CD14-positive monocyte (primary cell): ENCODE results near the gene RAB32. TPM values are rescaled to one million over a fixed set of nuclear protein-coding genes. Genes with fewer than 3 reads are reported as not detected.

Source experiments
- DNase-seq, 3 donors: peaks; one replicate each; pipeline ENCODE4 v3.0.0-alpha.2; 2011 to 2022
- H2AFZ ChIP-seq: 2 replicates; pipeline ENCODE4 v1.6.0; 2012; ENCODE audit warnings: mild to moderate bottlenecking, low read depth, low read length, inconsistent platforms; ENCODE audit not compliant: insufficient read depth, poor library complexity, severe bottlenecking
- H3K27ac ChIP-seq, 2 donors: 1 replicate in 1 of 2; 2 replicates in 1 of 2; pipeline ENCODE4 v1.5.1; 2012 to 2013; ENCODE audit warnings: low read length in 2 of 2, control low read depth in 1 of 2, inconsistent platforms in 1 of 2, low read depth in 1 of 2, mild to moderate bottlenecking in 1 of 2
- H3K27me3 ChIP-seq, 2 donors: one replicate each; pipeline versions ENCODE4 v1.6.0 to v1.6.1; 2011 to 2013; ENCODE audit warnings: low read length in 2 of 2; ENCODE audit not compliant: control insufficient read depth in 2 of 2, insufficient read depth in 2 of 2
- H3K36me3 ChIP-seq, 2 donors: replicated peaks in 1 of 2; 1 replicate in 1 of 2; 2 replicates in 1 of 2; pipeline versions ENCODE4 v1.5.1 to v1.6.1; 2012 to 2013; ENCODE audit warnings: low read length in 2 of 2, control low read depth in 1 of 2, inconsistent platforms in 1 of 2, mild to moderate bottlenecking in 1 of 2; ENCODE audit not compliant: insufficient read depth in 2 of 2, control insufficient read depth in 1 of 2
- H3K4me1 ChIP-seq, 2 donors: 1 replicate in 1 of 2; 2 replicates in 1 of 2; pipeline versions ENCODE4 v1.5.1 to v1.6.1; 2012 to 2013; ENCODE audit warnings: low read length in 2 of 2, control low read depth in 1 of 2, inconsistent platforms in 1 of 2, mild to moderate bottlenecking in 1 of 2, moderate library complexity in 1 of 2; ENCODE audit not compliant: insufficient read depth in 2 of 2, control insufficient read depth in 1 of 2
- H3K4me2 ChIP-seq: replicated peaks from 2 replicates; pipeline ENCODE3; 2012; ENCODE audit warnings: low read length, moderate library complexity, mild to moderate bottlenecking; ENCODE audit not compliant: poor library complexity, severe bottlenecking; ENCODE audit errors: extremely low read depth
- H3K4me3 ChIP-seq, 3 experiments: fragments of 200-600 bp in 1 of 3; sonication (generic) in 1 of 3; replicated peaks in 1 of 3; 1 replicate in 2 of 3; 2 replicates in 1 of 3; pipeline ENCODE4 v1.5.1; 2011 to 2013; ENCODE audit warnings: low read length in 3 of 3, mild to moderate bottlenecking in 3 of 3, control low read depth in 2 of 3, low read depth in 2 of 3, inconsistent platforms in 1 of 3, moderate library complexity in 1 of 3
- H3K79me2 ChIP-seq: 2 replicates; pipeline ENCODE4 v1.6.0; 2012; ENCODE audit warnings: mild to moderate bottlenecking, control low read depth, inconsistent platforms, low read length, moderate library complexity; ENCODE audit not compliant: insufficient read depth
- H3K9ac ChIP-seq: 2 replicates; pipeline ENCODE4 v1.6.0; 2017; ENCODE audit warnings: low read length, mild to moderate bottlenecking; ENCODE audit not compliant: insufficient read depth, poor library complexity, severe bottlenecking
- H3K9me3 ChIP-seq, 2 donors: replicated peaks in 1 of 2; 1 replicate in 1 of 2; 2 replicates in 1 of 2; pipeline versions ENCODE4 v1.5.1 to v1.6.1; 2012 to 2013; ENCODE audit warnings: low read length in 2 of 2, control low read depth in 1 of 2; ENCODE audit not compliant: control insufficient read depth in 1 of 2, insufficient read depth in 1 of 2
- H4K20me1 ChIP-seq: 2 replicates; pipeline ENCODE4 v1.6.0; 2012; ENCODE audit warnings: mild to moderate bottlenecking, low read length, control low read depth, moderate library complexity; ENCODE audit not compliant: insufficient read depth
- H3K27ac Mint-ChIP-seq, 7 donors: one replicate each; pipeline ENCODE4 v1.8.0; 2020; ENCODE audit warnings: mild to moderate bottlenecking in 7 of 7, mixed read lengths in 7 of 7, moderate library complexity in 6 of 7, inconsistent platforms in 2 of 7
- H3K27me3 Mint-ChIP-seq, 3 donors: one replicate each; pipeline ENCODE4 v1.8.0; 2021 to 2022; ENCODE audit warnings: low read depth in 3 of 3, mild to moderate bottlenecking in 3 of 3, mixed read lengths in 3 of 3, moderate library complexity in 3 of 3, inconsistent platforms in 1 of 3
- H3K36me3 Mint-ChIP-seq, 2 donors: one replicate each; pipeline ENCODE4 v1.8.0; 2020; ENCODE audit warnings: mixed read lengths in 2 of 2, inconsistent platforms in 1 of 2, mild to moderate bottlenecking in 1 of 2
- H3K4me1 Mint-ChIP-seq: one replicate; pipeline ENCODE4 v1.8.0; 2020; ENCODE audit warnings: mild to moderate bottlenecking, mixed read lengths
- H3K4me3 Mint-ChIP-seq, 2 donors: one replicate each; pipeline ENCODE4 v1.8.0; 2020; ENCODE audit warnings: mild to moderate bottlenecking in 2 of 2, mixed read lengths in 2 of 2, moderate library complexity in 1 of 2
- H3K9me3 Mint-ChIP-seq, 7 donors: one replicate each; pipeline ENCODE4 v1.8.0; 2020 to 2022; ENCODE audit warnings: mixed read lengths in 7 of 7, mild to moderate bottlenecking in 6 of 7, moderate library complexity in 6 of 7, inconsistent platforms in 2 of 7
- WGBS: methylation state at CpG from one replicate; pipeline ENCODE4 v1.1.5; 2013; ENCODE audit warnings: missing lambda C conversion rate; ENCODE audit not compliant: insufficient coverage; 5-methylcytosine and 5-hydroxymethylcytosine counted together
- intact Hi-C, 2 donors: fragments of 100-400 bp; cut with micrococcal nuclease; formaldehyde crosslinking; loops; one replicate each; pipeline versions ENCODE4 v1.15.0 to v1.15.1; 2023
- polyA plus RNA-seq, 3 donors: library from polyadenylated mRNA; depleted of rRNA in 1 of 3; unstranded in 2 of 3; stranded (reverse) in 1 of 3; fragments of 300-500 nt in 2 of 3; fragments of >200 nt in 1 of 3; fragmentation: Illumina TruSeq in 2 of 3; gene quantifications; 1 replicate in 2 of 3; 2 replicates in 1 of 3; pipeline ENCODE4 v1.2.3, GENCODE V29; 2012 to 2021
- TF ChIP-seq, protein P1 (sequence below): fragments of 200-600 bp; IDR thresholded peaks from one replicate; pipeline ENCODE4 v1.8.0; 2022; ENCODE audit warnings: antibody characterized with exemption, mild to moderate bottlenecking

The RAB32 gene
- polyA plus RNA-seq, 3 donors: 82.6 to 588 (median 429) TPM

DNA sequence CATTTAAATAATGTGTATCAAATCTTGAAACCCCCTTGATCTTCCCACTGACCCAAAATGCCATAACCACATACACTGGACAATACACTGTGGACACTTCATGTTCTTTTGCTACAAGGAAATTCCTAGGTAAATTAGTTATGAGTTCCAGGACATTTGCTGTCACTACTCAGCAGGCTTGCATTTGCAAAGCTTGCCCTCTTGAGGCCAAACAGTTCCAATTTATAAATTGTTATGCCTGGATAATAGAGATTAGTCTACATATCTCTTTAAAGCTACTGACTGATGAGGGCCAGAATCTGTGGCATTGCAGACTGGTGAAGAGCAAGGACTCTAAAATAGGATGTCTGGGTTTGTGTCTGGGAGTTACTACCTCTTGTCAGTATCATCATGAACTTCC, 17.4 kb upstream of the RAB32 start:
- Histone ChIP-seq H3K9ac (no peak overlapping the region), H3K4me1 (no peaks in the 10 kb centered on the region), H4K20me1 (no peaks in the 10 kb centered on the region), H3K27me3 (no peaks in the 10 kb centered on the region), H3K9me3 (peaks cover 9 to 18% of the 10 kb centered on the region in 2 donors), H3K4me3 (no peak overlapping the region), H3K36me3 (no peaks in the 10 kb centered on the region), H3K27ac (no peak overlapping the region), H3K79me2 (no peaks in the 10 kb centered on the region), H2AFZ (no peak overlapping the region), H3K4me2 (no peak overlapping the region)
- Mint-ChIP-seq H3K4me3 (no peak overlapping the region), H3K36me3 (peaks cover 0 to 2% of the 10 kb centered on the region in 2 donors), H3K4me1 (no peaks in the 10 kb centered on the region), H3K27ac (no peak overlapping the region), H3K27me3 (peaks cover 0 to 4% (median 2%) of the 10 kb centered on the region in 3 donors), H3K9me3 (peaks cover 7 to 19% (median 12%) of the 10 kb centered on the region in 7 donors)
- DNase-seq: no peak
- intact Hi-C loops: no loop called here
- TF ChIP-seq, protein P1, sequence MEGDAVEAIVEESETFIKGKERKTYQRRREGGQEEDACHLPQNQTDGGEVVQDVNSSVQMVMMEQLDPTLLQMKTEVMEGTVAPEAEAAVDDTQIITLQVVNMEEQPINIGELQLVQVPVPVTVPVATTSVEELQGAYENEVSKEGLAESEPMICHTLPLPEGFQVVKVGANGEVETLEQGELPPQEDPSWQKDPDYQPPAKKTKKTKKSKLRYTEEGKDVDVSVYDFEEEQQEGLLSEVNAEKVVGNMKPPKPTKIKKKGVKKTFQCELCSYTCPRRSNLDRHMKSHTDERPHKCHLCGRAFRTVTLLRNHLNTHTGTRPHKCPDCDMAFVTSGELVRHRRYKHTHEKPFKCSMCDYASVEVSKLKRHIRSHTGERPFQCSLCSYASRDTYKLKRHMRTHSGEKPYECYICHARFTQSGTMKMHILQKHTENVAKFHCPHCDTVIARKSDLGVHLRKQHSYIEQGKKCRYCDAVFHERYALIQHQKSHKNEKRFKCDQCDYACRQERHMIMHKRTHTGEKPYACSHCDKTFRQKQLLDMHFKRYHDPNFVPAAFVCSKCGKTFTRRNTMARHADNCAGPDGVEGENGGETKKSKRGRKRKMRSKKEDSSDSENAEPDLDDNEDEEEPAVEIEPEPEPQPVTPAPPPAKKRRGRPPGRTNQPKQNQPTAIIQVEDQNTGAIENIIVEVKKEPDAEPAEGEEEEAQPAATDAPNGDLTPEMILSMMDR: no peak

DNA sequence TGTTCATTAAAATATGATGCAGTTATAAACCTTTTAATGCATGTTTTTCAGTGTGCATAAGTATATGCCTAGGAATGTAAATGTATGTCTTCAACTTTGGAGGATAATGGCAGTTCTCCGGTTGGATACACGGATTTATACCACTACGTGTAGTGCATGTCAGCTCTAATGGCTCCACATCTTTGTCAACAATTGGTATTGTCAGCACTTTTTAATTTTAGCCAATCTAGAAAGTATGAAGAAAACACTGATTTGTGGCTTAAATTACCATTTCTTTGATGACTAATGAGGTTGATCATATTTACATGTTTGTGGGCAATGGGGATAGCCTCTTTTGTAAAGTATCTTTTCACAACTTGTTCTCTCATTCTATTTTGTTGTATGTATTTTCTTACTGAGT, 10.9 kb upstream of the RAB32 start:
- no peak for DNase-seq
- Histone ChIP-seq H3K9ac (no peak overlapping the region), H3K27me3 (no peaks in the 10 kb centered on the region), H3K79me2 (no peaks in the 10 kb centered on the region), H2AFZ (no peak overlapping the region), H3K36me3 (no peaks in the 10 kb centered on the region), H4K20me1 (no peaks in the 10 kb centered on the region), H3K4me1 (no peaks in the 10 kb centered on the region), H3K4me3 (no peak overlapping the region), H3K4me2 (no peak overlapping the region), H3K27ac (no peak overlapping the region), H3K9me3 (no peaks in the 10 kb centered on the region)
- peaks cover 0 to 4% (median 0%) of the 10 kb centered on the region in 7 donors for H3K9me3 Mint-ChIP-seq
- H3K4me1 Mint-ChIP-seq: no peaks in the 10 kb centered on the region
- no peak overlapping the region for H3K27ac Mint-ChIP-seq
- intact Hi-C loops: no loop called here
- TF ChIP-seq, protein P1: no peak
- peaks cover 0 to 2% (median 1%) of the 10 kb centered on the region in 3 donors for H3K27me3 Mint-ChIP-seq
- no peak overlapping the region for H3K4me3 Mint-ChIP-seq
- no peaks in the 10 kb centered on the region for H3K36me3 Mint-ChIP-seq
- no CpG with 5 or more reads among the region's 3 CpGs for WGBS
